GM12878 (cell line): ENCODE measurements around the gene LLPH. TPM values are rescaled to one million over a fixed set of nuclear protein-coding genes. Genes with fewer than 3 reads are reported as not detected.

ENCODE experiments used
- ATAC-seq: fragments of 200-7000 bp; cut with Tn5 transposase; 3 replicates; pipeline ENCODE4 v1.9.1; 2020; ENCODE audit warnings: mild to moderate bottlenecking, moderate library complexity
- BruUV-seq: library from RNA; stranded (reverse); fragments of 400-500 nt; replicated peaks from 2 replicates; lab custom pipeline; 2021; lab: Mats Ljungman, UMichigan
- CTCF ChIA-PET: fragments of 300-600 bp; sonication (Branson Sonifier 250); formaldehyde crosslinking; extraction: SDS; loops from one replicate; lab custom pipeline; 2021; ENCODE audit warnings: inconsistent platforms; lab: Yijun Ruan, JAX
- POLR2A ChIA-PET: fragments of 350-600 bp; formaldehyde crosslinking; extraction: SDS; loops from one replicate; lab custom pipeline; 2021; ENCODE audit warnings: inconsistent platforms; lab: Charles Lee
- RAD21 ChIA-PET: fragments of 300-600 bp; sonication (Branson Sonifier 250); formaldehyde crosslinking; loops from one replicate; lab custom pipeline; 2023; ENCODE audit warnings: antibody characterized with exemption; ENCODE audit not compliant: unreplicated experiment; lab: Charles Lee
- SMC1A ChIA-PET: fragments of 300-600 bp; sonication (Branson Sonifier 250); formaldehyde crosslinking; loops from one replicate; lab custom pipeline; 2023; ENCODE audit not compliant: unreplicated experiment, uncharacterized antibody; lab: Charles Lee
- DNase-seq: peaks from one replicate; pipeline ENCODE4 v3.0.0-alpha.2; 2011; ENCODE audit warnings: low read depth, low spot score
- FAIRE-seq: peaks from 3 replicates; lab custom pipeline; 2011; peaks lifted over from hg19 to GRCh38; lab: Jason Lieb, UNC
- H2AFZ ChIP-seq: 2 replicates; pipeline ENCODE4 v1.6.0; 2011; ENCODE audit warnings: low read depth, low read length, control low read depth; ENCODE audit not compliant: control insufficient read depth
- H3K27ac ChIP-seq: 2 replicates; pipeline ENCODE4 v1.5.1; 2011; ENCODE audit warnings: control low read depth; ENCODE audit not compliant: control insufficient read depth, insufficient read depth
- H3K27me3 ChIP-seq, 2 experiments: replicated peaks in 1 of 2; 2 replicates each; pipeline versions ENCODE4 v1.6.0 to v1.6.1; 2011; ENCODE audit warnings: low read length in 1 of 2; ENCODE audit not compliant: control insufficient read depth in 2 of 2, insufficient read depth in 2 of 2
- H3K36me3 ChIP-seq, 2 experiments: 2 replicates each; pipeline ENCODE4 v1.5.1; 2011; ENCODE audit warnings: low read length in 1 of 2; ENCODE audit not compliant: control insufficient read depth in 2 of 2, insufficient read depth in 2 of 2
- H3K4me1 ChIP-seq: 2 replicates; pipeline ENCODE4 v1.6.1; 2011; ENCODE audit warnings: mild to moderate bottlenecking, low read length, moderate library complexity, mixed read lengths; ENCODE audit not compliant: control insufficient read depth, insufficient read depth
- H3K4me2 ChIP-seq: 2 replicates; pipeline ENCODE4 v1.6.0; 2011; ENCODE audit warnings: control low read depth; ENCODE audit not compliant: control insufficient read depth, insufficient read depth
- H3K4me3 ChIP-seq: fragments of 200-600 bp; sonication (generic); 2 replicates; pipeline ENCODE4 v1.5.1; 2016
- H3K79me2 ChIP-seq: 2 replicates; pipeline ENCODE4 v1.6.0; 2011; ENCODE audit warnings: low read length; ENCODE audit not compliant: control insufficient read depth, insufficient read depth
- H3K9ac ChIP-seq: 2 replicates; pipeline ENCODE4 v1.8.0; 2011; ENCODE audit warnings: low read length, control low read depth, mixed read lengths; ENCODE audit not compliant: control insufficient read depth, insufficient read depth
- H3K9me3 ChIP-seq: replicated peaks from 3 replicates; pipeline ENCODE4 v1.5.1; 2011; ENCODE audit warnings: mild to moderate bottlenecking, low read length; ENCODE audit not compliant: control insufficient read depth, insufficient read depth
- H4K20me1 ChIP-seq: 2 replicates; pipeline ENCODE4 v1.6.0; 2011; ENCODE audit not compliant: control insufficient read depth, insufficient read depth
- CUX1 ChIP-seq: IDR thresholded peaks from 2 replicates; pipeline ENCODE4 v1.6.1; 2012; ENCODE audit warnings: improper control_type of control experiment, low read depth, low read length; ENCODE audit not compliant: insufficient replicate concordance
- DPF2 ChIP-seq: fragments of 450-650 bp; IDR thresholded peaks from 2 replicates; pipeline ENCODE4 v1.6.1; 2017; ENCODE audit warnings: mild to moderate bottlenecking
- MYB ChIP-seq: fragments of 150-350 bp; IDR thresholded peaks from 2 replicates; pipeline ENCODE4 v1.6.1; 2014; ENCODE audit warnings: mild to moderate bottlenecking, low read depth, low read length, borderline replicate concordance
- RBBP5 ChIP-seq: fragments of 200-600 bp; sonication (generic); conservative IDR thresholded peaks from 2 replicates; pipeline ENCODE4 v1.6.1; 2016
- ZBTB11 ChIP-seq: fragments of 450-650 bp; formaldehyde crosslinking; IDR thresholded peaks from 2 replicates; pipeline ENCODE4 v1.5.0; 2022; ENCODE audit warnings: mild to moderate bottlenecking, missing genetic modification characterization
- ZNF207 ChIP-seq: fragments of 450-650 bp; IDR thresholded peaks from 2 replicates; pipeline ENCODE4 v1.6.1; 2014; ENCODE audit warnings: antibody characterized with exemption, mild to moderate bottlenecking, borderline replicate concordance
- ZNF217 ChIP-seq: fragments of 450-650 bp; IDR thresholded peaks from 2 replicates; pipeline ENCODE4 v1.6.1; 2017; ENCODE audit warnings: antibody characterized with exemption, mild to moderate bottlenecking
- WGBS: methylation state at CpG from one replicate; pipeline ENCODE4 v1.1.6; 2016; ENCODE audit warnings: low lambda C conversion rate; ENCODE audit not compliant: insufficient replicate concordance, insufficient coverage; ENCODE audit errors: missing lambda C conversion rate; 5-methylcytosine and 5-hydroxymethylcytosine counted together
- in situ Hi-C: fragments of 300-500 bp; cut with MboI; formaldehyde crosslinking; loops from 9 replicates; pipeline ENCODE4 v1.14.3; 2018; ENCODE audit warnings: mixed read lengths
- intact Hi-C: fragments of 100-400 bp; cut with micrococcal nuclease; formaldehyde crosslinking; loops from one replicate; pipeline ENCODE4 v1.14.2; 2022; ENCODE audit not compliant: unreplicated experiment
- polyA plus RNA-seq, 11 experiments: library from polyadenylated mRNA; depleted of rRNA in 4 of 11; unstranded in 6 of 11; stranded (reverse) in 5 of 11; fragments of >200 nt; fragmentation: Nextera tagmentation in 4 of 11; fragmentation: Illumina TruSeq in 1 of 11; extraction: Ambion mirVana in 4 of 11; extraction: Trizol in 1 of 11; gene quantifications; 1 replicate in 1 of 11; 2 replicates in 10 of 11; pipeline versions ENCODE4 v1.2.1 to v1.2.3, GENCODE V29; 2011 to 2016; ENCODE audit warnings: inconsistent platforms in 2 of 11, missing spikeins in 2 of 11, low read depth in 1 of 11
- total RNA-seq, 4 experiments: library from RNA; depleted of rRNA in 3 of 4; stranded (reverse); fragments of >200 nt in 3 of 4; fragmentation: Illumina TruSeq in 1 of 4; extraction: Trizol in 1 of 4; gene quantifications; 2 replicates each; pipeline versions ENCODE4 v1.2.1 to v1.2.3, GENCODE V29; 2013 to 2021

Gene LLPH
- total and polyA plus RNA-seq, 10 of the 15 experiments (the other 5 are each of a cell fraction or from before 2014, with no cell fraction given): 15.2 to 107 (median 70.4) TPM

- H3K79me2 ChIP-seq: no peaks in the 10 kb centered on the region
- ChIA-PET CTCF (interaction anchor here (0.7 to 2.9 kb wide), 10 partner anchors 12 to 533 kb away, joined by 3 to 19 read pairs (median 3); no protein-coding TSS in a partner anchor), SMC1A (interaction anchor here (0.6 to 2.3 kb wide), 18 partner anchors 13 to 658 kb away, joined by 3 to 8 read pairs (median 4); no protein-coding TSS in a partner anchor), RAD21 (interaction anchor here (0.9 to 2.4 kb wide), 4 partner anchors 27 to 533 kb away, joined by 3 to 10 read pairs (median 4); no protein-coding TSS in a partner anchor), POLR2A (interaction anchor here (0.7 kb wide), 1 partner anchor 1171 kb away, joined by 3 read pairs; no protein-coding TSS in a partner anchor)
- intact Hi-C loops: no loop called here
- 23% methylated on average over 4 of the region's 4 CpGs for WGBS
- no peaks in the 10 kb centered on the region for H3K27me3 ChIP-seq
- 0 out of 2 replicates have a peak, but pooled peaks cover 4% of the 10 kb centered on the region for H3K4me1 ChIP-seq
- H3K9me3 ChIP-seq: no peaks in the 10 kb centered on the region
- ATAC-seq: no peak
- H3K36me3 ChIP-seq: no peaks in the 10 kb centered on the region
- no peak overlapping the region for H3K4me2 ChIP-seq
- DNase-seq: no peak
- BruUV-seq: no TSS peak
- no peaks in the 10 kb centered on the region for H4K20me1 ChIP-seq
- FAIRE-seq: no peak
- H3K27ac ChIP-seq: no peak overlapping the region
- H3K9ac ChIP-seq: no peak overlapping the region
- in situ Hi-C loops: no loop called here
- H3K4me3 ChIP-seq: no peak overlapping the region
- no peak overlapping the region for H2AFZ ChIP-seq
- TF ChIP-seq MYB (no peak), ZBTB11 (CRISPR knock-in tag) (no peak), ZNF217 (no peak), RBBP5 (no peak), ZNF207 (no peak), CUX1 (no peak), DPF2 (no peak)
These were observed 40.4 kb downstream of the LLPH start for GRCh38 chr12:66090157-66090556.
